Gastroesophageal sphincter (tissue), 3 donors: ENCODE data around the gene FAM219A.
"Not testable (repeated sequence)": the region's sequence is repeated elsewhere in the genome, so short reads cannot be mapped to it uniquely, and the experiment has no call there.

Experiments used
- POLR2A ChIP-seq, 2 donors: fragments of 450-650 bp; IDR thresholded peaks; one replicate each; pipeline ENCODE4 v1.6.1; 2017; ENCODE audit warnings: antibody characterized with exemption in 2 of 2, mild to moderate bottlenecking in 2 of 2, moderate library complexity in 1 of 2
- TF ChIP-seq, protein P1 (sequence below), 4 experiments: fragments of 200-600 bp in 2 of 4; fragments of 450-650 bp in 2 of 4; sonication (generic) in 1 of 4; IDR thresholded peaks; one replicate each; pipeline ENCODE4 v1.5.1; 2017 to 2019; ENCODE audit warnings: antibody characterized with exemption in 4 of 4, mild to moderate bottlenecking in 2 of 4, moderate library complexity in 2 of 4

DNA sequence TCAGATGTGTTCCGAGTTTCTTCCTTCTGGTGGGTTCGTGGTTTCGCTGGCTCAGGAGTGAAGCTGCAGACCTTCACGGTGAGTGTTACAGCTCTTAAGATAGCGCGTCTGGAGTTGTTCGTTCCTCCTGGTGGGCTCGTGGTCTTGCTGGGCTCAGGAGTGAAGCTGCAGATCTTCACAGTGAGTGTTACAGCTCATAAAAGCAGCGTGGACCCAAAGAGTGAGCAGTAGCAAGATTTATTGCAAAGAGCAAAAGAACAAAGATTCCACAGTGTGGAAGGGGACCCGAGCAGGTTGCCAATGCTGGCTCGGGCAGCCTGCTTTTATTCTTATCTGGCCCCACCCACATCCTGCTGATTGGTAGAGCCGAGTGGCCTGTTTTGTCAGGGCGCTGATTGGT lies 23.2 kb upstream of the FAM219A start:
- TF ChIP-seq, protein P1, sequence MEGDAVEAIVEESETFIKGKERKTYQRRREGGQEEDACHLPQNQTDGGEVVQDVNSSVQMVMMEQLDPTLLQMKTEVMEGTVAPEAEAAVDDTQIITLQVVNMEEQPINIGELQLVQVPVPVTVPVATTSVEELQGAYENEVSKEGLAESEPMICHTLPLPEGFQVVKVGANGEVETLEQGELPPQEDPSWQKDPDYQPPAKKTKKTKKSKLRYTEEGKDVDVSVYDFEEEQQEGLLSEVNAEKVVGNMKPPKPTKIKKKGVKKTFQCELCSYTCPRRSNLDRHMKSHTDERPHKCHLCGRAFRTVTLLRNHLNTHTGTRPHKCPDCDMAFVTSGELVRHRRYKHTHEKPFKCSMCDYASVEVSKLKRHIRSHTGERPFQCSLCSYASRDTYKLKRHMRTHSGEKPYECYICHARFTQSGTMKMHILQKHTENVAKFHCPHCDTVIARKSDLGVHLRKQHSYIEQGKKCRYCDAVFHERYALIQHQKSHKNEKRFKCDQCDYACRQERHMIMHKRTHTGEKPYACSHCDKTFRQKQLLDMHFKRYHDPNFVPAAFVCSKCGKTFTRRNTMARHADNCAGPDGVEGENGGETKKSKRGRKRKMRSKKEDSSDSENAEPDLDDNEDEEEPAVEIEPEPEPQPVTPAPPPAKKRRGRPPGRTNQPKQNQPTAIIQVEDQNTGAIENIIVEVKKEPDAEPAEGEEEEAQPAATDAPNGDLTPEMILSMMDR (IDR thresholded peaks at IDR 0.05): not testable (repeated sequence)
- not testable (repeated sequence) for TF ChIP-seq POLR2A (IDR thresholded peaks at IDR 0.05)
